Airway epithelial cell (primary cell): ENCODE measurements around the gene GAS2L3. TPM values are rescaled to one million over a fixed set of nuclear protein-coding genes. Genes with fewer than 3 reads are reported as not detected.

Source experiments
- total RNA-seq: library from RNA; depleted of rRNA; stranded (reverse); fragments of >200 nt; gene quantifications from 2 replicates; pipeline ENCODE4 v1.2.3, GENCODE V29; 2015

The GAS2L3 gene
- 5.7 and 5.9 TPM in 2 replicates for total RNA-seq

DNA sequence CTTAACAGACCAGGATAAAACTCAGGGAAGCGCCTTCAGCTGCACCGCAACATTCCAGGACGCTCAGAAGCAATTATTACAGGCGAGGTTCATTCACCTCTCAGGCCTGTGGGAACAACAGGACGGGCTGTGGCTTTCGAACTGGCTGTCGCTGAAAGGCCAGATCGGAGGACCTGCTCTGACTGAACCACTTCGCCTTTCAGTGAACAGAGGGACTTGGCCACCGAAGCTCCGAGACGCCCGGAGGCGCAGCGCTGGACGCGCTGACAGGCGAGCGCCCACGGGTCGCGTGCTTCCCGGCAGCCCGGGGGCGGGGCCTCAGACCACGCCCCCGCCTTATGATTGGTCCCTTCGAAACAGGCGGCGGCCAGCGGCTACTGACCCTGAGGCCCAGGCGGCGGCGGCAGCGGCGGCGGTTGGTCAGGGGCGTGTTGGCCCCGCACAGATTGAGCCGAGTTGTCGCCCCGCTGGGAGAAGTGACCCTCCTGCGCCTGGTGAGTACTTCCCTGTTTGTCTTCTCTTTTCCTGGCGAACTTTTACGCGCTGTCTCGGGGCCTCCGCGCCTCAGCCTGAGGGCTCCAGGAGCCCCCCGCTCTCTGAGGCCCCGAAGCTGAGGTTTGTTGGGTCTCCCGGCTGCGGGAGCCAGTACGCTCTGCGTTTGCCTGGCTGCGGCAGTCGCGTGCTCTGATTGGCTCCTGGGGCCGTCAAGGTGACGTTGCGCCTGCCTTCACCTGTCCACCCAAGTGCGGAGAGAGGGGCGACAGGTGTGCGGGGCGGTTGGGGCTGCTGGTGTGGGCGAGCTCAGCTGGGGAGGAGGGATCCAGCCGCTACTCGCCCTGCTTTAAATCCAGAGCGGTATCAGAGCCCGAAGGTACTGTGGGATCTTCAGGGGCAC lies at the start of gene GAS2L3:
Gene GAS2L3 (plus strand): TSS at position 393 of the 895 bp plus-strand sequence. CDS start 21,221 bp downstream, outside the sequence.

Other genes starting within 250 kb of the GAS2L3 start
- gene SLC17A8, start 216.6 kb upstream of the GAS2L3 start, total RNA-seq = not detected in 2 replicates
- gene NR1H4, start 99.8 kb upstream of the GAS2L3 start, total RNA-seq = not detected in 2 replicates
- 1.3 and 1.4 TPM in 2 replicates for gene ANO4, start 221.1 kb downstream of the GAS2L3 start, total RNA-seq